Measurements from ENCODE around the gene CAB39L. TPM values are rescaled to one million over a fixed set of nuclear protein-coding genes. Genes with fewer than 3 reads are reported as not detected.

The CAB39L gene
- total RNA-seq, 1 donor from 2014 or later = 10.7 TPM

DNA sequence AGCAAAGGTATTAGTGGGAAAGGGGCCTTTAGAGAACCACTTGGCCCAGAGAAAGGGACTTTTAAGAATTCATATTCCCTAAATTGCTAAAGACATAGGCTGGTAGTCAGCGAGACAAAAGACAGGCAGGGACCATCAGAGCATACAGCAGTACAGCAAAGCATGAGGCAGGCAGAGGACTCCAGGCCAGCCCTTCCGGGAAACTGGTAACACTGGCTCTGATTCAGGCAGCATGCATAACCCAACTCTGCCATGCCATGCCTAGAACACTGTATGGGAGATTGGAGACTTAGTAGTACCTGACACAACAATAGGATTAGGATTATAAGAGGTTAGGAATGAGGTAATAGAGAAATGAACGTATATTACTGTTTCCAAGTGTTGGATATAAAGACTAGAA, 34.9 kb downstream of the CAB39L start:
- Mint-ChIP-seq H3K36me3 (ENCODE audit: low read depth) (peaks cover 12% of the 10 kb centered on the region), H3K9me3 (peaks cover 7% of the 10 kb centered on the region), H3K4me1 (peaks cover 10% of the 10 kb centered on the region), H3K4me3 (no peak overlapping the region), H3K27me3 (ENCODE audit: low read depth) (no peaks in the 10 kb centered on the region), H3K27ac (ENCODE audit: unreplicated experiment) (no peak overlapping the region)
- DNase-seq (ENCODE audit: low read depth, low spot score) = no peak
- TF ChIP-seq, protein P1, sequence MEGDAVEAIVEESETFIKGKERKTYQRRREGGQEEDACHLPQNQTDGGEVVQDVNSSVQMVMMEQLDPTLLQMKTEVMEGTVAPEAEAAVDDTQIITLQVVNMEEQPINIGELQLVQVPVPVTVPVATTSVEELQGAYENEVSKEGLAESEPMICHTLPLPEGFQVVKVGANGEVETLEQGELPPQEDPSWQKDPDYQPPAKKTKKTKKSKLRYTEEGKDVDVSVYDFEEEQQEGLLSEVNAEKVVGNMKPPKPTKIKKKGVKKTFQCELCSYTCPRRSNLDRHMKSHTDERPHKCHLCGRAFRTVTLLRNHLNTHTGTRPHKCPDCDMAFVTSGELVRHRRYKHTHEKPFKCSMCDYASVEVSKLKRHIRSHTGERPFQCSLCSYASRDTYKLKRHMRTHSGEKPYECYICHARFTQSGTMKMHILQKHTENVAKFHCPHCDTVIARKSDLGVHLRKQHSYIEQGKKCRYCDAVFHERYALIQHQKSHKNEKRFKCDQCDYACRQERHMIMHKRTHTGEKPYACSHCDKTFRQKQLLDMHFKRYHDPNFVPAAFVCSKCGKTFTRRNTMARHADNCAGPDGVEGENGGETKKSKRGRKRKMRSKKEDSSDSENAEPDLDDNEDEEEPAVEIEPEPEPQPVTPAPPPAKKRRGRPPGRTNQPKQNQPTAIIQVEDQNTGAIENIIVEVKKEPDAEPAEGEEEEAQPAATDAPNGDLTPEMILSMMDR (conservative IDR thresholded peaks at IDR 0.05) = no peak

DNA sequence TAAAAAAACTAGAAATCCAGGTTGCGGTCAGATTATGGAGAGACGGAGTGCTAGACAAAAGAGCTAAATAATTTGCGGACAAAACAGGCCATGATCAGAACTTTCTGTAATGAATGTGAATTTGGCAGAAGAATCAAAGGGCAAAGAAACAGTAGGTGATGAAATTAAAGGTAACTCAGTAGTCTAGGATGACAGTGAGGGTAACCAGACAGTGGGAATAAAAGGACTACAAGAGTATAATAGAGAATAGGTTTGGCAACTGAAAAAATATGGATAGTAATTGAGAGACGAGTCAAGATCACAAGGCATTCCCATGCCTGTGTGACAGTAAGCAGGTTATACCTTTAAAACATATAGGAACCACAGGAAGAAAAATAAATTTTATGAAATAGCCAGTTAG, 35.9 kb downstream of the CAB39L start:
- Mint-ChIP-seq H3K4me1 (peaks cover 1% of the 10 kb centered on the region), H3K4me3 (no peak overlapping the region), H3K9me3 (peaks cover 9% of the 10 kb centered on the region), H3K27ac (ENCODE audit: unreplicated experiment) (no peak overlapping the region), H3K27me3 (ENCODE audit: low read depth) (no peaks in the 10 kb centered on the region), H3K36me3 (ENCODE audit: low read depth) (peaks cover 15% of the 10 kb centered on the region)
- TF ChIP-seq, protein P1 (conservative IDR thresholded peaks at IDR 0.05) = no peak
- no peak for DNase-seq (ENCODE audit: low read depth, low spot score)

DNA sequence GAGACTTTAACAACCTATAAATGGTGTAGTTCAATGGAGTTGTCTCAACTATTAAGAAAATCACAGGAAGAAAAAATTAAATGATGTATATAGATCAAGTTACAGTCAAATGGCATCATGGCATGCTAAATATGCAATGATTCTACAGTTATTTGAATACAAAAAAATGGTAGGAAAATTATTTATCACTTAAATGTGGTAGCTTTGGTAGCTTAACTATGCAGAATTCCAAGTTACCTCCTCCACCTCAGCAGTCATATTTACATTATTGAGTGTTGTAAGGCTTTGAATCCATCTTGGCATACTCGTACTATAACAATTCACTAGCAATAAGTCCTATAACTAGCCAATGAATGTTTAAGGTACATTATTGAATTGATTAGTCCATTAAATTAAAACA, 36.8 kb downstream of the CAB39L start:
- H3K27me3 Mint-ChIP-seq (ENCODE audit: low read depth) = no peaks in the 10 kb centered on the region
- TF ChIP-seq, protein P1 (conservative IDR thresholded peaks at IDR 0.05) = no peak
- H3K9me3 Mint-ChIP-seq = peaks cover 9% of the 10 kb centered on the region

DNA sequence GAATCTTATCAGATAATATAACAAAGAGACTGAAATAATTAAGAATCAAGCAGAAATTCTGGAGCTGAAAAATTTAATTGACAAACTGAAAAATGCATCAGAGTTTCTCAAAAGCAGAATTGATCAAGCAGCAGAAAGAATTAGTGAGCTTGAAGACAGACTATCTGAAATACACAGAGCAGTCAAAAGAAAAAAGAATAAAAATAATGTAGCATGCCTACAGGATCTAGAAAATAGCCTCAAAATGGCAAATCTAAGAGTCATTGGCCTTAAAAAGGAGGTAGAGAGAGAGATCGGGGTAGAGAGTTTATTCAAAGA, 39.2 kb downstream of the CAB39L start:
- Mint-ChIP-seq H3K4me3 (no peak overlapping the region), H3K27ac (ENCODE audit: unreplicated experiment) (no peak overlapping the region), H3K9me3 (peaks cover 9% of the 10 kb centered on the region), H3K36me3 (ENCODE audit: low read depth) (peaks cover 15% of the 10 kb centered on the region), H3K4me1 (peaks cover 8% of the 10 kb centered on the region), H3K27me3 (ENCODE audit: low read depth) (no peaks in the 10 kb centered on the region)
- TF ChIP-seq, protein P1 (conservative IDR thresholded peaks at IDR 0.05) = no peak
- DNase-seq (ENCODE audit: low read depth, low spot score) = no peak

More for the DNA sequence above, 36.8 kb downstream of the CAB39L start:
- Mint-ChIP-seq H3K4me3 (no peak overlapping the region), H3K36me3 (ENCODE audit: low read depth) (peaks cover 15% of the 10 kb centered on the region), H3K27ac (ENCODE audit: unreplicated experiment) (no peak overlapping the region), H3K4me1 (no peaks in the 10 kb centered on the region)
- DNase-seq (ENCODE audit: low read depth, low spot score) = no peak

DNA sequence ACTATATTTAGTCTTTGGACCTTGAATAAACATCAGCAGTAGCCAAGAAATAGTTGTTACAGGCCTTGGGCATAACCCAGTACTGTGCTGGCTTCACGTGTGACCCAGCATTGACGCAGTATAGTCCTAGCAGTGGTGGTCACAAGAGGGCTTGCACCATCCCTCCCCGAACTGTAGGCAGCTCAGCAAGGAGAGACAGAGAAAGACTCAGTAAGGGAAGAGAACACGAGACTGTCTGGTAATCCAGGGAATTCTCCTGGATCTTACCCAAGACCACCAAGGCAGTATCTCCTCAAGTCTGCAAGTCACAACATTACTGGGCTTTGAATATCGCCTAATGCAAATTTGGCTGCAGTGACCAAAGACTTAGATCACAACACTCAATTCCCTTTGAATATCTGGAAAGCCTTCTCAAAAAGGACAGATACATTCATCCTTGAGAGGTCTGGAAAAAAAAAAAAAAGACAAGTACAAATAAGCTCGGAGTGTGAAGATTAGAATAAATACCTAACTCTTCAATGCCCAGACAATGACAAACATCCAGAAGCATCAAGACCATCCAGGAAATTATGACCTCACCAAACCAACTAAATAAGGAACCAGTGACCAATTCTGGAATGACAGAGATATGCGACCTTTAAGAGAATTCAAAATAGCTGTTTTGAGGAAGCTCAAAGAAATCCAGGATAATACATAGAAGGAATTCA, 39.7 kb downstream of the CAB39L start:
- H3K27ac Mint-ChIP-seq (ENCODE audit: unreplicated experiment) = no peak overlapping the region
- TF ChIP-seq, protein P1 (conservative IDR thresholded peaks at IDR 0.05) = no peak
- peaks cover 15% of the 10 kb centered on the region for H3K36me3 Mint-ChIP-seq (ENCODE audit: low read depth)
- H3K9me3 Mint-ChIP-seq = peaks cover 9% of the 10 kb centered on the region
- H3K4me1 Mint-ChIP-seq = peaks cover 8% of the 10 kb centered on the region
- no peak overlapping the region for H3K4me3 Mint-ChIP-seq
- no peak for DNase-seq (ENCODE audit: low read depth, low spot score)
- no peaks in the 10 kb centered on the region for H3K27me3 Mint-ChIP-seq (ENCODE audit: low read depth)

Data from neural crest cell (in vitro differentiated cells).